DND-41 (cell line): Measurements from ENCODE around the gene TGOLN2.

Experiments used
- CTCF ChIP-seq: IDR thresholded peaks from 2 replicates; pipeline ENCODE4 v1.5.1; 2012; ENCODE audit warnings: borderline replicate concordance, low read length, moderate library complexity, mild to moderate bottlenecking; ENCODE audit not compliant: poor library complexity, severe bottlenecking; ENCODE audit errors: extremely low read depth
- EZH2 ChIP-seq: IDR thresholded peaks from 3 replicates; pipeline ENCODE4 v1.6.1; 2012; ENCODE audit warnings: borderline replicate concordance, low read depth, mild to moderate bottlenecking, moderate library complexity, low read length, inconsistent platforms; ENCODE audit not compliant: severe bottlenecking

GRCh38 chr2:85371045-85371444 lies 43.3 kb upstream of the TGOLN2 start:
- TF ChIP-seq CTCF (no peak), EZH2 (no peak)
